ENCODE measurements around the gene RAB33A. TPM values are rescaled to one million over a fixed set of nuclear protein-coding genes. Genes with fewer than 3 reads are reported as not detected.

Gene RAB33A
- total RNA-seq, 1 experiment from 2014 or later = not detected

DNA sequence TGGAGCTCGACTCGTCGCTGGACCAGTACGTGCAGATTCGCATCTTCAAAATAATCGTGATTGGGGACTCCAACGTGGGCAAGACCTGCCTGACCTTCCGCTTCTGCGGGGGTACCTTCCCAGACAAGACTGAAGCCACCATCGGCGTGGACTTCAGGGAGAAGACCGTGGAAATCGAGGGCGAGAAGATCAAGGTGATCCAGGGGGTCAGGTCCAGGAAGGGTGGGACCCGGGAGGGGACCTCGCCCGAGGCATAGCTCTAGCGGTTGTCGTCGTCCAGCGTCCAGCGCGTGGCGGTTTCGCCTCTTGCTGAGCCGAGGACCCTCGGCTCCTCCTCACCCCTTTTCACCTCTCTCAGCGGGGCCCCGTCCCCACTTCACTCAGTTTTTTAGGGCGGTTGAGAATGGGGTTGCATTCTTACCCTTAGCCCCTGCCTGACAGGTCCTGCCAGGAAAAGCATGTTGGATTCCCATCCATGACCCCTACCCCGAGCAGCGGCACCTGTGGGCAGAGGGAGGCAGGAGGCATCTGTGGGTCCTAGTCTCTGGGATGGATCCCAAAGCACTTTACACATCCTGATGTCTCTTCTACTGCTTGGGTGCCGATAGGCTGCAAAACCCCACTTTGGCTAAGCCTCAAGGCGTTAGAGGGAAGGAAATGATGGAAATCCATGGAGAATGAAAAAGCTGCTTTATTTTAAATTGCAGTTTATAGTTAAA is 524 bp downstream of the RAB33A start:
- CTCF ChIA-PET = no interaction called here
- intact Hi-C loops (cut with micrococcal nuclease) = no loop called here
- Histone ChIP-seq H3K27me3 (ENCODE audit: insufficient read depth, low read length) (no peaks in the 10 kb centered on the region), H3K9me3 (ENCODE audit: control insufficient read depth in 1 of 2, insufficient read depth in 1 of 2, low read depth in 1 of 2, low read length in 2 of 2) (no peaks in the 10 kb centered on the region), H3K79me2 (ENCODE audit: insufficient read depth, low read length) (no peaks in the 10 kb centered on the region), H3K36me3 (ENCODE audit: control insufficient read depth in 1 of 2, insufficient read depth in 2 of 2, low read length in 2 of 2) (no peaks in the 10 kb centered on the region), H2AFZ (ENCODE audit: low read depth, low read length, poor library complexity, severe bottlenecking) (no peak overlapping the region), H3K9ac (ENCODE audit: low read length) (no peak overlapping the region), H3K4me1 (ENCODE audit: control insufficient read depth in 1 of 2, insufficient read depth in 2 of 2, low read length in 2 of 2) (0 out of 4 replicates have a peak, but pooled peaks cover 0 to 9% of the 10 kb centered on the region in 2 experiments), H3K9me2 (ENCODE audit: insufficient read depth) (no peaks in the 10 kb centered on the region), H3K4me3 (replicated peaks in 1 of 2; ENCODE audit: low read depth in 1 of 2, low read length in 2 of 2) (no peak overlapping the region), H4K20me1 (ENCODE audit: insufficient read depth) (no peaks in the 10 kb centered on the region), H3K27ac (ENCODE audit: low read depth, low read length) (no peak overlapping the region), H3K4me2 (ENCODE audit: low read length) (no peak overlapping the region)
- POLR2A ChIA-PET = interaction anchor here (0.6 kb wide), 1 partner anchor 51 kb away, joined by 4 read pairs; no protein-coding TSS in a partner anchor
- TF ChIP-seq FOSL1 (IDR thresholded peaks at IDR 0.05; ENCODE audit: low read depth) = no peak
- TF ChIP-seq ZBTB33 (IDR thresholded peaks at IDR 0.05; ENCODE audit: extremely low read depth, insufficient replicate concordance, low read length) = no peak
- TF ChIP-seq MAX (IDR thresholded peaks at IDR 0.05) = no peak
- no peak for TF ChIP-seq ZNF274 (IDR thresholded peaks at IDR 0.05; ENCODE audit: low read depth, low read length)
- TF ChIP-seq TCF7L2 (IDR thresholded peaks at IDR 0.05; ENCODE audit: borderline replicate concordance, extremely low read depth, insufficient read depth, insufficient read length) = no peak
- TF ChIP-seq JUND (IDR thresholded peaks at IDR 0.05) = no peak
- TF ChIP-seq YY1 (IDR thresholded peaks at IDR 0.05; ENCODE audit: extremely low read depth, insufficient replicate concordance, low read depth, low read length) = no peak
- TF ChIP-seq SP1 (IDR thresholded peaks at IDR 0.05; ENCODE audit: low read depth) = no peak
- no peak for TF ChIP-seq ZFX (IDR thresholded peaks at IDR 0.05)
- TF ChIP-seq SIN3A (IDR thresholded peaks at IDR 0.05; ENCODE audit: low read depth) = no peak
- TF ChIP-seq, protein P1, sequence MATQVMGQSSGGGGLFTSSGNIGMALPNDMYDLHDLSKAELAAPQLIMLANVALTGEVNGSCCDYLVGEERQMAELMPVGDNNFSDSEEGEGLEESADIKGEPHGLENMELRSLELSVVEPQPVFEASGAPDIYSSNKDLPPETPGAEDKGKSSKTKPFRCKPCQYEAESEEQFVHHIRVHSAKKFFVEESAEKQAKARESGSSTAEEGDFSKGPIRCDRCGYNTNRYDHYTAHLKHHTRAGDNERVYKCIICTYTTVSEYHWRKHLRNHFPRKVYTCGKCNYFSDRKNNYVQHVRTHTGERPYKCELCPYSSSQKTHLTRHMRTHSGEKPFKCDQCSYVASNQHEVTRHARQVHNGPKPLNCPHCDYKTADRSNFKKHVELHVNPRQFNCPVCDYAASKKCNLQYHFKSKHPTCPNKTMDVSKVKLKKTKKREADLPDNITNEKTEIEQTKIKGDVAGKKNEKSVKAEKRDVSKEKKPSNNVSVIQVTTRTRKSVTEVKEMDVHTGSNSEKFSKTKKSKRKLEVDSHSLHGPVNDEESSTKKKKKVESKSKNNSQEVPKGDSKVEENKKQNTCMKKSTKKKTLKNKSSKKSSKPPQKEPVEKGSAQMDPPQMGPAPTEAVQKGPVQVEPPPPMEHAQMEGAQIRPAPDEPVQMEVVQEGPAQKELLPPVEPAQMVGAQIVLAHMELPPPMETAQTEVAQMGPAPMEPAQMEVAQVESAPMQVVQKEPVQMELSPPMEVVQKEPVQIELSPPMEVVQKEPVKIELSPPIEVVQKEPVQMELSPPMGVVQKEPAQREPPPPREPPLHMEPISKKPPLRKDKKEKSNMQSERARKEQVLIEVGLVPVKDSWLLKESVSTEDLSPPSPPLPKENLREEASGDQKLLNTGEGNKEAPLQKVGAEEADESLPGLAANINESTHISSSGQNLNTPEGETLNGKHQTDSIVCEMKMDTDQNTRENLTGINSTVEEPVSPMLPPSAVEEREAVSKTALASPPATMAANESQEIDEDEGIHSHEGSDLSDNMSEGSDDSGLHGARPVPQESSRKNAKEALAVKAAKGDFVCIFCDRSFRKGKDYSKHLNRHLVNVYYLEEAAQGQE (IDR thresholded peaks at IDR 0.05; ENCODE audit: low read depth) = no peak
- TF ChIP-seq EZH2 (IDR thresholded peaks at IDR 0.05) = no peak
- no peak for TF ChIP-seq CBX3 (IDR thresholded peaks at IDR 0.05; ENCODE audit: low read depth)
- TF ChIP-seq CEBPB (IDR thresholded peaks at IDR 0.05; ENCODE audit: low read depth) = no peak
- TF ChIP-seq SRF (IDR thresholded peaks at IDR 0.05; ENCODE audit: low read depth) = no peak
- TF ChIP-seq ELF1 (IDR thresholded peaks at IDR 0.05; ENCODE audit: borderline replicate concordance, low read depth) = no peak
- no peak for TF ChIP-seq RAD21 (IDR thresholded peaks at IDR 0.05; ENCODE audit: low read depth)
- no TSS peak for BruUV-seq (replicated peaks)
- RAD21 ChIA-PET (ENCODE audit: low non-redundant PET in 1 of 2, low total read pairs in 2 of 2, uncharacterized antibody in 2 of 2, unreplicated experiment in 2 of 2) = no interaction called here
- ATAC-seq (no peak), DNase-seq (ENCODE audit: low read depth, low spot score) (no peak)

Measured in HCT116 (cell line).